ENCODE results near the gene TSG101.

The TSG101 gene

DNA sequence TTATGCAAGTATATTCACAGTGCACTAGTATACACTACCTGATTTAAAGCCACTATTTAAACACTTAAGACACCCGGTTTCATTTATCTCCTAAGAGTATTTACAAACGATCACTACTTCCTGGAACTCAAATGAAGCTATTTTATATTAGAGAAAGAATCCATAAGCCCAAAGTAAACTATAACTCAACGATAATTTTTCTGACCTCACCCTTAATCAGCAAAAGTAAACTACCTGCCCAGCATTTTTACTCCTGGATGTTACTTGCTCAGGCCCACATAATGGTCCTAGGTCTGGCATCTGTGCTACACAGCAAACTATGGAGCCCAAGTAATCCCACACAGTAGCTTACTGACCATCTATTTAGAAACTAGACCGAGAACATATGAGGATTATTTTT is 33.4 kb downstream of the TSG101 start:
- no peak for DNase-seq (ENCODE audit: low spot score)

DNA sequence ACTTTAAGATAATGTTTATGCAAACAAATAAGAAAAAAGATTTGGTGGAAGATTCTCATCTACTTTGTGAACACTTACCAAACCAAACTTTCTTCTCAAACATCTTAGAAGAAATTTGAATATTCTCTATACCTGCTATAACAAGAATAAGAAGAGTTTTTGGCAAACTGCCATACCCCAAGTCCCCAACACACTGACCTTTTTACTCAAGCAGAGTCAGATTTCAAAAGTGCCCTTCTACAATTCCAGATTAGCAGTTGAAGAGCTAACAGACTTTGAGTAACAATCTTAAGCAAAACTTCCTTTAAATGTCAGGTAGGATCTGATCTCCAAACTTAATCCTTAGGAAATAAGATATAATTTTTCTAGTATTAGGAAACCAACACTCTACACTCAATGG is 33.9 kb downstream of the TSG101 start:
- DNase-seq (ENCODE audit: low spot score), result no peak

GRCh38 chr11:18491924-18492323 is 34.8 kb downstream of the TSG101 start:
- no peak for DNase-seq (ENCODE audit: low spot score)

DNA sequence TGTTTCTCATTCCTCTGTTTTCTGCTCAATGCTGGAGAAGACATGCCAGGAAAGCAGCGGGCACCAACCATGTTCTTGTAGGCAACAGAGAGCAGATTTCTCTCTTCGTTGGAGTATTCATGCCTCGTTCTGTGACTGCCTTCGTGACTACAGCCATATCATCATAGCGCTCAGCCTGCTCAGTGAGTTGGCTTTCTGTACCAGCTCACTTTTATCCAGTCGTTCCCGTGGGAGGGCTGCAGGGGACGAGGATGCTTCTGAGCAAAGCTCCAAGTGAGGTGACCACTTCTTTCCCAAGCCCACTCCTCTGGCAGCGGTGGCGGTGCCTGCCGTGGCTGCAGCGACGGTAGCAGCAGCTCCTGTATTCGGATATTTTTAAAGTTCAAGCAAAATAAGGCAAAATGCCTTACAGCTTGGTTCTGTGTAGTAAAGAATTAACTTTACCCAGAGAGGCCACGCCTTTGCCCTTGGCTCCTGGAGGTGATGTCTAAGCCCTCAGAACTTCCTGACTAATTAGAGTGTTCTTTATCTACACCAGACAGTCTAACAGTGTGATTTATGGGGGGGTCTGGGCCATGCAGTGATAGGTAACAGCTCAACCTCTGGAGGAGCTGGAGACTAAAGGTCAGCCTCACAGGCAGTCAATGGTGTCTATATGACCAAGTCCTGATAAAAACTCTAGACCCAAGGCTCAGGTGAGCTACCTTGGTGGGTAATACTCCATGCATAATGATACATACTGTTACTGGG is 35.8 kb downstream of the TSG101 start:
- no peak for DNase-seq (ENCODE audit: low spot score)

DNA sequence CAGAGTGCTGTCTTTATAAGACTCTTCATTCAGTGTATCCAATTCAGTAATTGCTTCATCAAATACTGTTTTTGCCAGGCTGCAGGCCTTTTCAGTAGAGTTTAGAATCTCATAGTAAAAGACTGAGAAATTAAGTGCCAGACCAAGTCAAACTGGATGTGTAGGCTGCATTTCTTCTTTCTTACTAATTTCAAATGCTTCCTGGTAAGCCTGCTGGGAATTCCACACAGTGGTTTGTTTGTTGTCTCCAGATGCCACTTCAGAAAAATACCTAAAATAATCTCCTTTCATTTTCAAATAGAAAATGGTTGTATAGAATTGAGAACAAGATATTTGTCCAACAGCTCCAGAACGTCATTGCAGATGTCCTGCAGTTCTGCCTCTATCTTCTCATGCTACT is 36.4 kb downstream of the TSG101 start:
- no peak for DNase-seq (ENCODE audit: low spot score)

GRCh38 chr11:18485913-18486528 is 40.7 kb downstream of the TSG101 start:
- no peak for DNase-seq (ENCODE audit: low spot score)

DNA sequence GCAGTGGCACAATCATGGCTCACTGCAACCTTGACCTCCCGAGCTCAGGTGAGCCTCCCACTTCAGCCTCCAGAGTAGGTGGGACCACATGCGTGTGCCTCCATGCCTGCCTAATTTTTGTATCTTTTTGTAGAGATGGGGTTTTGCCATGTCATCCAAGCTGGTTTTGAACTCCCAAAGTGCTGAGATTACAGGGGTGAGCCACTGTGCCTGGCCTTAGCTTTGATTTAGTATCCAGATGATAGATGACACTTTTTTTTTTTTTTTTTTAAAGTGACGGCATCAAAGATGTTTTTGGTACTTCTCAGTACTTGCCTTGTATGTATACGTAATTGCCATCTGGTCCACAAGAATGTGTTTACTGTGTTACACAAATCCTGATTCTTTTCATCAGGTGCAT is 47.7 kb downstream of the TSG101 start:
- DNase-seq (ENCODE audit: low spot score), result no peak

DNA sequence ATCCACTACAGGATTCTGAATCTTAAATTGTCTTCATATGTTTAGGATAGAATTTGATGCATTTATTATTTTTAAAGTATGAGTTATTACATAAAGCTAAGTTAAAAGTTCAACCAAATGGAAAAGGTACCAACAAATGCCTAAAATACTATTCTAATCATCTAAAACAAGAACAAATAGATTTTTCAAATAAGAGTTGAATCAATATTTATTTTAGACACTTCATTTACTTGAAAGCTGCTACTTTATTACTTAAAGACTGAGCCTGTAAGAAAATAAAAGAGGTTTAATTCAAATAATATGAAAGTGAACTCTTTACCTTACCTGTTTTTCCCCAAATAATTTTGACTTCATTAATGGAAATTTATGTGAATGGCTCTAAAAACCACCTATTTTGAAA is 54.2 kb downstream of the TSG101 start:
- DNase-seq (ENCODE audit: low spot score), result no peak

DNA sequence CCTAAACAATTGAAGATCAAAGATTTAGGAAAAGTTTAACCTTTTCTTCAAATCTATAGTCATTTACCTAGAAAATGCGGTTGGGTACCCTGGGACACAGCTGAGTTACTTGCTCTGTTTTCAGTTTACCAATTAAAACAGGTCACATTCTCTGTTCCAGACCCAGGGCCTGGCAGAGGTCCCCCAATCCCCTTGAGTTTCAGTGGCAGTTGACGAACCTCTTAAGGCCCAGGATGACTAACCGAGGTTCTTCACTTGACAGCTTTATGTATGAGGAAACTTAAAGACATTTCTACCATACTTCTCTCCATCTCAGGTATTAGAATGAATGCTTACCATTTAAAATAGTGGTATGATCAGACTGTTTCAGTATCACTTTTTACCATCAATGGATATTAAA is 54.7 kb downstream of the TSG101 start:
- DNase-seq (ENCODE audit: low spot score), result no peak

GRCh38 chr11:18468961-18469360 is 57.8 kb downstream of the TSG101 start:
- no peak for DNase-seq (ENCODE audit: low spot score)

- no peak for DNase-seq (ENCODE audit: low spot score)
These were observed 58.7 kb downstream of the TSG101 start for GRCh38 chr11:18468059-18468458.

DNA sequence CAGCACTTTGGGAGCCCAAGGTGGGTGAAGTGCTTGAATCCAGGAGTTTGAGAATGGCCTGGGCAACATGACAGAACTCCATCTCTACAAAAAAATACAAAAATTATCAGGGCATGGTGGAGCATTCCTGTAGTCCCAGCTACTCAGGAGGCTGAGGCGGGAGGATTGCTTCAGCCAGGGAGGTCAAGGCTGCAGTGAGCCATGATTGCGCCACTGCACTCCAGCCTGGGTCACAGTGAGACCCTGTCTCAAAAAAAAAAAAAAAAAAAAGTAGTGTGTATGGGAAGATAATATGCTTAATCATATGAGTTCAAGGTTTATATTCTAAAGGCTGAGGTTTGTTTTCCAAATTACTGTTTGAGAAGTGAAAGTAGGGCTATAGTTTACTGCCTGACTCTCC is 60.3 kb downstream of the TSG101 start:
- DNase-seq (ENCODE audit: low spot score), result no peak

DNA sequence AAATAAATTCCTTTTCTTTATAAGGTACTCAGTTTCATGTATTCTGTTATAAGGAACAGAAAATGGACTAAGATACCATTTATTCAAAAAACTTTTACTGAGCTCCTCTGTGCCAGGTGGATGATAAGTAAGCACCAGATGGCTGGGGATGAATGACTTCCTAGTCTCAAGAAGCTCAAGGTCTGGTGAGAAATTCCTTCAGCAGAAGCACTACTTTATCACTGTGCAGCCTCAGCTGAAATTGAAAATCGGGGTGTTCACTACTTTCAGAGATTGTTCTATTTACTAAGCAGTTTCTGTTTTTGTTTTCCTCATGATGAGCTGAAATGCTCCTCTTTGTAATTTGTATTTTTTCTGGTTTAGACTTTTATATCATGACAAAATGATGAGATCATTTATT is 63.3 kb downstream of the TSG101 start:
- DNase-seq (ENCODE audit: low spot score), result no peak

DNA sequence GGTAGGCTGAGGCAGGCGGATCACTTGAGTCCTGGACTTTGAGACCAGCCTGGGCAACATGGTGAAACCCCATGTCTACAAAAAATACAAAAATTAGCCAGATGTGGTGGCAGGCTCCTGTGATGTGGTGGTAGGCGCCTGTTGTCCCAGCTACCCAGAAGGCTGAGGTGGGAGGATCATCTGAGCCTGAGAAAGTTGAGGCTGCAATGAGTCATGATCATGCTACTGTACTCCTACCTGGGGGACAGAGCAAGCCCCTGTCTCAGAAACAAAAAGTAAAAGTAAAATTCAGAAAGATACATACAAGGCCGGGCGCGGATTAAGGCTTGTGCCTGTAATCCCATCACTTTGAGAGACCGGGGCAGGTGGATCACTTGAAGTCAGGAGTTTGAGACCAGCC is 64.8 kb downstream of the TSG101 start:
- no peak for DNase-seq (ENCODE audit: low spot score)

DNA sequence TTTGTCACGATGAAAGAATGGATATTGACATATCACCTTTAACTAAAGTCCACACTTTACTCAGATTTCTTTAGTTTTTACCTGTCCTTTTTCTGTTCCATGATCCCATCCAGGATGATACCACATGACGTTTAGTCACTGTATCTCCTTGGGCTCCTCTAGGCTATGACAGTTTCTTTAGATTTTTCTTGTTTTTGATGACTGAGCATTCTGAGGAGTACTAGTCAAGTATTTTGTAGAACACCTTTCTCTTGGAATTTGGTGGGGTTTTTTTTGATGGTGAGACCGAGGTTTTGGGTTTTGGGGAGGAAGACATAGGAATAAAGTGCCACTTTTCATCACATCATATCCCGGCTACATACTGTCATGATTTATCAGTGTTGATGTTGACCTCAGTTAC is 67.1 kb downstream of the TSG101 start:
- DNase-seq (ENCODE audit: low spot score), result no peak

- DNase-seq (ENCODE audit: low spot score), result no peak
These were observed 69.3 kb downstream of the TSG101 start for GRCh38 chr11:18457450-18457849.

DNA sequence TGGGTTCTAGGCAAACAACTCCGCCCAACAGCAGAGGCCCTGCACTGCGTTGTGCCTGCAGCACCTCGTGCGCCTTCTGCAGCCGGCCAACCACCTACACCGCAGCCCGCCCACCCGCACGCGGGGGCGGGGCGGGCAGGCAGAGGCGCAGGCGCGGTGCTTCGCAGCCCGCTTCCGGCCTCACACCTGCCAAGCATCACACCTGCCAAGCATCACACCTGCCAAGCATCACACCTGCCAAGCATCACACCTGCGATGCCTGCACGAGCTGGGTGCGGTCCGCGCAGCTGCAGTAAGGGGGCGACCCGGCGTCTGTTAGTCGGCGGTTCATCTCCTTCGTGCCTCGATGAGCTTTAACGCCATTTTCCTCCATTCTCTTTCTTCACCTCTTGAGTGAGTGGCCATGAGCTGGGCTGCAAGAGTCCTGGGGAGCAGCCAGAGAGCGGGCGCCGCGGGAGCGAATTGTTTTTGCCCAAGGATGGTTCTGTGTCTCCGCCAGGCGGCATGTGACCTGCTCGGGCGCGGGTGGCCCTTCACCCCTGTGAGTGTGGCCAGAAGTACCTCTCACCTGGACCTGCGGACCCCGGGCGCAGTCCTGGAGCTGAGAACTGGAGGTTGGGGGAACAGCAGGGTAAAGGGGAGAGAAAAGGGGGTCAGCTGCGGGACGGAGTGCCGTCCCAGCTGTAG is 70.9 kb downstream of the TSG101 start, which contains the start of gene LDHAL6A:
TSS of gene LDHAL6A (plus strand) at position 171 of the 687 bp plus-strand sequence. CDS start 825 bp downstream, outside the sequence.
- no peak for DNase-seq (ENCODE audit: low spot score)

DNA sequence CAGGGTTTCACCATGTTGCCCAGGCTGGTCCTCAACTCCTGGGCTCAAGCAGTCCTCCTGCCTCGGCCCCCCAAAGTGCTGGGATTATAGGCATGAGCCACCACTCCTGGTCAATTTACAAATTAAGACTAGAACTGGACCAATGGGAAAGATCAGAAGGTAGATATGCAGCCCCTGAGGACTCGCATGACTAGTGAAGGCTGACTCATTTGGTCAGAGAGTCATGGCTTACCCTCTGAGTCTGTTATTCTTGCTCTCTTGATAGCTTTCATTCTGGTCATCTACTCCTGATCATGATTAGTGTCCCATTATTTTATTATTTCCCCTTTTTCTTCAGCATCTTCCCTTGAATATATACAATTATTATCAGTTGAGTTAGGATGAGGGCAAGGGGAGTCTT is 73.8 kb downstream of the TSG101 start:
- no peak for DNase-seq (ENCODE audit: low spot score)

GRCh38 chr11:18449251-18449650 is 77.5 kb downstream of the TSG101 start:
- DNase-seq (ENCODE audit: low spot score), result no peak

DNA sequence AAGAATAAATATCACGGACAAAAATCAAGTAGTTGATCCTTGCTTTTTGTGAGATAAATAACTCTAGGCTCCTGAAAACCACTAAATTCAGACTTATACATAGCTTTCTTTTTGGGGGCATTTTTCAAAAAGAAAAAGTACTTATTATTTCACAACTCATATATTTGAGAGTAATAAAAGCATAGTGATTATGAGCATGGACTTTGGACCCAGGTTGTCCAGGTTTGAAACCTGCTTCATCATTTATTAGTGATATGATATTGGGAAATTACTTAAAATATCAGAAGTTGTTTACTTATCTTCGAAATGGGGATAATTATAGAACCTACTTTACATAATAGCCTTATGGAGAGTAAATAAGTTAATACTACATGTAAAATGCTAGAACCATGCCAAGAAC is 88.1 kb downstream of the TSG101 start:
- DNase-seq (ENCODE audit: low spot score), result no peak

All from D341Med (cell line).